Bone marrow (tissue), 2 donors: ENCODE measurements around the gene ADAT3.
A peak's percentile ranks its signal among the peaks of the same experiment; 100 is the strongest.

Experiments
- DNase-seq, 2 donors: peaks; one replicate each; lab custom pipeline; 2025; lab: John Stamatoyannopoulos, UW

The ADAT3 gene

GRCh38 chr19:1912760-1913505 lies 7.7 kb downstream of the ADAT3 start:
- DNase-seq, result no peak

- no peak for DNase-seq
Measured at GRCh38 chr19:1913781-1914577, 8.8 kb downstream of the ADAT3 start.

- no peak for DNase-seq
Measured at GRCh38 chr19:1914826-1915341, 9.7 kb downstream of the ADAT3 start.

GRCh38 chr19:1917146-1917545 lies 11.9 kb downstream of the ADAT3 start:
- no peak for DNase-seq

- no peak for DNase-seq
Measured at GRCh38 chr19:1917926-1918325, 12.7 kb downstream of the ADAT3 start.

- no peak for DNase-seq
Measured at GRCh38 chr19:1918975-1919374, 13.8 kb downstream of the ADAT3 start.

GRCh38 chr19:1920644-1921043 lies 15.4 kb downstream of the ADAT3 start:
- no peak for DNase-seq

- no peak for DNase-seq
Measured at GRCh38 chr19:1921326-1921725, 16.1 kb downstream of the ADAT3 start.

GRCh38 chr19:1921825-1922224 lies 16.6 kb downstream of the ADAT3 start:
- no peak for DNase-seq

GRCh38 chr19:1922803-1923202 lies 17.6 kb downstream of the ADAT3 start:
- no peak for DNase-seq

- no peak for DNase-seq
Measured at GRCh38 chr19:1923319-1923718, 18.1 kb downstream of the ADAT3 start.

GRCh38 chr19:1924320-1924961 lies 19.2 kb downstream of the ADAT3 start:
- no peak for DNase-seq

GRCh38 chr19:1925544-1925943 lies 20.3 kb downstream of the ADAT3 start:
- no peak for DNase-seq

GRCh38 chr19:1929021-1929742 lies 24.0 kb downstream of the ADAT3 start:
- peak; percentile 52 to 60 for DNase-seq

- no peak for DNase-seq
Measured at GRCh38 chr19:1931445-1931844, 26.2 kb downstream of the ADAT3 start.

- no peak for DNase-seq
Measured at GRCh38 chr19:1932395-1932794, 27.2 kb downstream of the ADAT3 start.

GRCh38 chr19:1933244-1933643 lies 28.0 kb downstream of the ADAT3 start:
- no peak for DNase-seq

GRCh38 chr19:1933942-1934341 lies 28.7 kb downstream of the ADAT3 start:
- no peak for DNase-seq

- DNase-seq, result no peak
Measured at GRCh38 chr19:1935484-1936208, 30.4 kb downstream of the ADAT3 start.

- no peak for DNase-seq
Measured at GRCh38 chr19:1936430-1936829, 31.2 kb downstream of the ADAT3 start.

GRCh38 chr19:1936916-1937610 lies 31.9 kb downstream of the ADAT3 start:
- no peak for DNase-seq
